IgD-negative memory B cell (primary cell): ENCODE results near the gene KRT5. TPM values are rescaled to one million over a fixed set of nuclear protein-coding genes. Genes with fewer than 3 reads are reported as not detected.
A peak's percentile ranks its signal among the peaks of the same experiment; 100 is the strongest.

Experiments
- H3K27ac Mint-ChIP-seq, 3 donors: one replicate each; pipeline ENCODE4 v1.8.0; 2020 to 2022; ENCODE audit warnings: mild to moderate bottlenecking in 3 of 3, mixed read lengths in 3 of 3, moderate library complexity in 1 of 3
- H3K27me3 Mint-ChIP-seq: one replicate; pipeline ENCODE4 v1.8.0; 2021; ENCODE audit warnings: mixed read lengths
- H3K36me3 Mint-ChIP-seq: one replicate; pipeline ENCODE4 v1.8.0; 2020; ENCODE audit warnings: mild to moderate bottlenecking, mixed read lengths
- H3K4me1 Mint-ChIP-seq, 3 donors: one replicate each; pipeline ENCODE4 v1.8.0; 2020 to 2022; ENCODE audit warnings: mixed read lengths in 3 of 3, mild to moderate bottlenecking in 1 of 3
- H3K4me3 Mint-ChIP-seq, 4 donors: one replicate each; pipeline ENCODE4 v1.8.0; 2020 to 2022; ENCODE audit warnings: mild to moderate bottlenecking in 4 of 4, mixed read lengths in 4 of 4, moderate library complexity in 3 of 4
- H3K9me3 Mint-ChIP-seq, 3 donors: one replicate each; pipeline ENCODE4 v1.8.0; 2020 to 2021; ENCODE audit warnings: mixed read lengths in 3 of 3, mild to moderate bottlenecking in 1 of 3
- polyA plus RNA-seq: library from polyadenylated mRNA; unstranded; fragments of 300-500 nt; fragmentation: Illumina TruSeq; gene quantifications from one replicate; pipeline ENCODE4 v1.2.3, GENCODE V29; 2021

The KRT5 gene
- polyA plus RNA-seq, 1 donor from 2014 or later: not detected

DNA sequence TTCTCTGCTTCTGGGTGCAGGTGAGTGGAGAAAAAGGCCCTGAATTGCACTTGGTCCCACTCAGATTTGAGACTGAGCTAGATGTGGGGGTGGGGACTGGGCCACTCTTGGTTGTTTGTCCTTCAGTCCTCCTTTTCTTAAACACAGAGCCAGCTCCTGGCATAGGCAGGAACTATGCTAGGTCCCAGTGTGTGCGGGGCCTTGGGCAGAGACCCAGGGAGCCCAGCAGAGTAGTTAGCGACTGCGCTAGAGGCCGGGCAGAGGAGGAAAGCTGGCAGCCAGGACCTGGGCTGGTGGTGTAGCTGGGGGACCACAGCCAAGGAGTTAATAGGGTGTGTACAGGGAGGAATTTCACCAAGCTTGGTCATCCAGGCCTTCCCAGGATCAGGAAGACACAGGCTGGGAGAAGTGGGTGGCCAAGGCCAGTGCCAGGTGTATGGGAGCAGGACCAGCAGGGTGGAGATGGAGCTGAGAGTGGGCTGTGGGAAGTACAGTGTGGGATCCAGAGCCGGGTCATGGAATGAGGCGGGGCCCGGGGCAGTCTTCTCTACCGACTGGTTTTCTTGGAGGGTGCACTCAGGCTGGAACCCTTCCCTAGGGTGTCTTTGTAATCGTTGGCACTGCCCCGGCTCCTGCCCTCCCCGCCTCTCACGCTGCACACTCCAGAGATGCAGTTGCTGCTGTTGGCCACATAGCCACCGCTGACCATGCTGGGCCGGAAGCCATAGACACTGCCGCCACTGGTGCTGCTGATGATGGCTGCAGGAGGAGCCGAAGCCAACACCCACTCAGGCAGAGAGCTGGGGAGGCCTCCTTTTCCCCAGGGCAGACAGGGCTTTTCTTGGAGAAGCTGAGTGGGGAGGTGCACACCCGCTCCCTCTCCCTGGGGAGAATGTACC is 24.0 kb upstream of the KRT5 start:
- H3K4me3 Mint-ChIP-seq: no peak overlapping the region
- H3K27ac Mint-ChIP-seq: no peak overlapping the region
- peaks cover 0 to 1% (median 0%) of the 10 kb centered on the region in 3 donors for H3K9me3 Mint-ChIP-seq

DNA sequence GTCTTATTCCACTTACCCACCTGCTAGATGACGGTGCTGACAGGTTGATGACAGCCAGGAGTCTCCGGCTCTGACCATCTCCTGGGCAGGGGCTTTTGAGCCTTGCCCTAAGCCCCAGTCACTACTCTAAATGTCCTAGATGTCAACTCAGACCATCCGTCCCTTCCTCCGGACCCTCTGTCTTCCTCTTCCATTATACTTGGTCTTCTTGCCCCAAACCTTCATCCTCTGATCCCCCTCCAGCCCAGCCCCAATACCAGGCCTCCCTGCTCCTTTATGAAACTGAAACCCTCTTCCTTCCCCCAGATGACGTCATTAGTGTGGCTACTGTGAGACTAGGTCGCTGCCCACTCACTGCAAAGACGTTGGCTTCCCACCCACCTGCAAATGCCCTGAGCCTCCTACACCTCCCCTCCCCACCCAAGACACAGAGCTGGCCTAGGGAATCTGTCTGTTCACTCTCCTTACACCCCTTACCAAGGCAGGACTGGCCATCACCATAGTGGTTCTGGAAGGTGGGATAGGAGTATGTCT is 22.7 kb upstream of the KRT5 start:
- Mint-ChIP-seq H3K36me3 (no peaks in the 10 kb centered on the region), H3K4me3 (no peak overlapping the region), H3K27ac (peak overlapping the region in 1 of 3 donors; percentile 50), H3K27me3 (peaks cover 8% of the 10 kb centered on the region), H3K9me3 (peaks cover 0 to 3% (median 0%) of the 10 kb centered on the region in 3 donors), H3K4me1 (peaks cover 0 to 2% (median 0%) of the 10 kb centered on the region in 3 donors)

More for the DNA sequence above, 24.0 kb upstream of the KRT5 start:
- Mint-ChIP-seq H3K27me3 (peaks cover 7% of the 10 kb centered on the region), H3K36me3 (no peaks in the 10 kb centered on the region), H3K4me1 (peaks cover 0 to 2% (median 0%) of the 10 kb centered on the region in 3 donors)

DNA sequence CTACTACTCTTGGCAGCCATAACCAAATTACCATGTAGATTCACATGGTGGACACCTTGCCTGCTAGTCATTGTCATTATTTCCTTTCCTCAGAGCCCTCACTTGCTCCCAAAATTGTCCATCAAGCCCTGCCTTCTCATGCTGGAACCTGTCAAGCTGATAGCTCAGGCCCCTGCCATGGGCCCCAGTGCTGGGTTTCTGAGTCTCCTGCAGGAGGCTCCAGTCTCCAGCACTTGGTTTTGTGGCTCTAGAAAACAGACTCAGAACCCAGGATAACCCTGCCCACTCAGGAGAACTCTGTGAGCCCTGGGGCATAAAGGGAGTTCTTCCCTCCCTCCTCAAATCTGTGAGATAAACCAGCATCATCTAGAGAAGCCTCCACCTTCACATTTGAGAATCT is 22.0 kb upstream of the KRT5 start:
- H3K4me1 Mint-ChIP-seq: no peaks in the 10 kb centered on the region
- peaks cover 8% of the 10 kb centered on the region for H3K27me3 Mint-ChIP-seq
- no peaks in the 10 kb centered on the region for H3K36me3 Mint-ChIP-seq
- H3K4me3 Mint-ChIP-seq: no peak overlapping the region
- no peak overlapping the region for H3K27ac Mint-ChIP-seq
- H3K9me3 Mint-ChIP-seq: peaks cover 0 to 3% (median 0%) of the 10 kb centered on the region in 3 donors

DNA sequence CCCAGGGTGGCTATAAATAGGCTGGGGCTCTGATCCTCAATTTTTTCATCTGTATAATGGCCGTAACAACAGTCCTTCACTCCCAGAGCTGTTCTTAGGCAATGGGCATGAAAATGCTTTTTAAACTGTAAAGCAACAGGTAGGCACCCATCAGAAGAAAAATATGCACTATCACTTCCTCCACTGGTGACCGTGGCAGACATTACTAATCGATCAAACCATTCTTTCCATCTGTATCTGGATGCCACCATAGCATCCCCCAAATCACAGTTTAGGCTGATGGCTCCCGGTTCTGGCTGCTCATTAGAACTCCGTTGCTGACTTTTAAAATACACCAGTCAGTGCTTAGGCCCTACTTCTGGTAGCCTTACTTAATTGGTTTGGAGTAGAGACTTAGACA is 21.5 kb upstream of the KRT5 start:
- peaks cover 0 to 3% (median 0%) of the 10 kb centered on the region in 3 donors for H3K9me3 Mint-ChIP-seq
- H3K36me3 Mint-ChIP-seq: no peaks in the 10 kb centered on the region
- H3K27me3 Mint-ChIP-seq: peaks cover 10% of the 10 kb centered on the region
- no peaks in the 10 kb centered on the region for H3K4me1 Mint-ChIP-seq
- no peak overlapping the region for H3K27ac Mint-ChIP-seq
- no peak overlapping the region for H3K4me3 Mint-ChIP-seq

DNA sequence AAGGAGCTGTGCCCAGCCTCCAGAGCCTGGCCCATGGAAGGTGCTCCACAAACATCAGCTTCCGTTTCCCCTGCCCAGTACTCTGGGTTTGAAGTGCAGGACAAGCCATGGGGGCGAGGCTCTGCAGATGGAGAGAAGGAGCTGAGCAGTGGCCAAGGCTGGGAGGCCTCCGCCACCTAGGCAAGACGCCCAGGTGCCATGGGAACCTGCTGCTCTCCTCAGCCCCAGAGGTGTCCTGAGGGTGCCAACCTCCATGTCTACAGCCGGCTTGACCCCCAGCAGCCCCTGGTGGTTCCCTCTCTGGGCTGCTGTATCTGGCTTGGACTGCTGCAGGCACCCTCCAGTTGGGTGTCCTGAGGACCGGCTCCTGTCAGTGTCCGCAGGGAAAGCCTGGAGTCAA is 20.3 kb upstream of the KRT5 start:
- H3K27ac Mint-ChIP-seq: no peak overlapping the region
- no peak overlapping the region for H3K4me3 Mint-ChIP-seq

DNA sequence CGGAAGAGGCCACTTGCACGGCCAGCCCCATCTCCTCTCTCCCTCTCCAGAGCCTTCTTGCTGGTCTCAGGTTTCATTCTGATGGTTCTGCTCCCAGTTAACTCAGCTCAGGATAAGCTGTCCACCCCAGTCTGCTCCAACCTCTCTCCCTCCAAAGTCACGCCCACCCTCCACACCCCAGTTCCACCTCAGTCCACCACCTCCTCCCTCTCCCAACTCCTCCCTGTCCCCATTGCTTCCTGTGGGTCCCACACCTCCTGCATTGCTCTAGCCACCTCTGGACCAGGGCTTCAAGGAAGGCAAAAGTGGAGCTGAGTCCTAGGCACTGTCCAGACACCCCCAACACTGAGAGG is 19.6 kb upstream of the KRT5 start:
- Mint-ChIP-seq H3K27ac (no peak overlapping the region), H3K9me3 (peaks cover 0 to 3% (median 0%) of the 10 kb centered on the region in 3 donors)

More for the DNA sequence above, 20.3 kb upstream of the KRT5 start:
- Mint-ChIP-seq H3K36me3 (no peaks in the 10 kb centered on the region), H3K27me3 (peaks cover 8% of the 10 kb centered on the region), H3K4me1 (no peaks in the 10 kb centered on the region), H3K9me3 (peaks cover 0 to 3% (median 0%) of the 10 kb centered on the region in 3 donors)

DNA sequence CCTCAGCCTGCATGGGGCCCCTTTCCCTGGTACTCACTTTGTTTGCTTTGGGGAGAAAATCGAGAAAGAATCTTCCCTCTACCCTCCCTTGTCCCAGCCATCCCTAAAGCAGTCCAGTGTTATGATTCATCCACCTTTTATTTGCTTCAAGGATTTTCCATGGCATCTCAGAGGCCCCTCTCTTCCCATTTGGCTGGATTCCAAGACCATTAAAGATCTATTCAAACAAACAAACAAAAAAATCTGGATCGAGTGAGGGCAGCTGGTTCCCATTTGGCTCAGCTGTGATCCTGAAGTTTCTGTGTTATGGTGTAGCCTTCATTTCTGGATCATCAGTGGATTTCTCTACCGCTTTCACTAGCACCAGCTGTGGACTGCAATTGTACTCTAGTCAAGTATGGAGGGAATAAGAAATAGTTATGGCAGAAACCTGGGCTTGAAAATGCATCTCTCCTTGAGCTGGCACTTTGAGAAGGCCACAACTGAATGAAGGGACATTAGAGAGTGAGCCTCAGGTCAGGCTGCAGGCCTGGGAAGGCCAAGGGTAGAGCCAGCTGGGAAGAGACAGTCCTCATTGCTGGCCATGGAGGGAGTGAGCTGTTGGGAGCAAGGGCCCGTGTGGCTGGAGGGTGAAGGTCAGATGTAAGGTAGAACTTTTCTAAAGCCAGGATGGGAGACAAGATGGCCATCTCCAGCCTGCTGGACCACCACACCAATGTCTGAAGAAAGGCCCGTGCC is 19.1 kb upstream of the KRT5 start:
- H3K9me3 Mint-ChIP-seq: peaks cover 0 to 3% (median 0%) of the 10 kb centered on the region in 3 donors
- H3K4me3 Mint-ChIP-seq: no peak overlapping the region
- no peak overlapping the region for H3K27ac Mint-ChIP-seq
- H3K36me3 Mint-ChIP-seq: no peaks in the 10 kb centered on the region
- no peaks in the 10 kb centered on the region for H3K4me1 Mint-ChIP-seq
- peaks cover 8% of the 10 kb centered on the region for H3K27me3 Mint-ChIP-seq

More for the DNA sequence above, 19.6 kb upstream of the KRT5 start:
- Mint-ChIP-seq H3K4me1 (no peaks in the 10 kb centered on the region), H3K36me3 (no peaks in the 10 kb centered on the region), H3K27me3 (peaks cover 8% of the 10 kb centered on the region), H3K4me3 (no peak overlapping the region)

DNA sequence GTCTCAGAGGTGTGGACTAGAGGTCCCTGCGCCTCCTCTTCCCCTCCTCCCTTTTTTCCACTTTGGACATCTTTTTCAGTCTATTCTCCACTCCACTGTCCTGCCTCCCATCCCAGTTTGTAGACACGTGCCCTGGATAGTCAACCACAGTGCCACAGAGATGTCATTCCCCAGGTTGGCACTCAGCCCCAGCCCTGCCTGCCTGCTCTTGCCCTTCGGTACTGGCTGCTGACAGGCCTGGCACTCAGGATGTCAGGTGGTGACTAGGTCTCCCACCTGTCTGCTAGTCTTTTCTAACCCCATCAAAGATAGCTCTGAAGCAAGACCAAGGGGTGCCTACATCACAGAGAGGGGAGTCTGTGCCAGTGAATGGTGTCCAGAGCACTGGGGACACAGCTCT is 16.9 kb upstream of the KRT5 start:
- peaks cover 1% of the 10 kb centered on the region for H3K36me3 Mint-ChIP-seq
- H3K9me3 Mint-ChIP-seq: peaks cover 0 to 2% (median 0%) of the 10 kb centered on the region in 3 donors
- no peaks in the 10 kb centered on the region for H3K4me1 Mint-ChIP-seq
- no peak overlapping the region for H3K27ac Mint-ChIP-seq
- H3K4me3 Mint-ChIP-seq: no peak overlapping the region
- peaks cover 8% of the 10 kb centered on the region for H3K27me3 Mint-ChIP-seq

DNA sequence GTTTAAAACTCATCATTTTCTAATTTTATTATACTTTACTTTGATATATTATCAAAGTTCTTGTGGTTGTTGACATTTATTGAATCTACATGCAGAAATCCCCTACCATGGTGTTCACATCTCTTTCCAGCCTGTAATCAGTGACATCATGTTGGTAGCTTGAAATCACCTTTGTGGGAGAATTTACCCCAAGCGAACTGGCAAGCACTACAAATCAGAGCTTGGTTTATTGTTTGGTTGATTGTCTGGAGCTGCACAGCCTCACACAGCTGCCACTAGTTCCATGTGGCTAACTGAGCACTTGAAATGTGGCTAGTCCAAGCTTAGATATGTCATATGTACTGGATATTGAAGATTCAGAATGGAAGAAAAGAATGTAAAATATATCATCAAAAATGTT is 15.4 kb upstream of the KRT5 start:
- H3K4me3 Mint-ChIP-seq: no peak overlapping the region
- H3K9me3 Mint-ChIP-seq: peaks cover 0 to 2% (median 0%) of the 10 kb centered on the region in 3 donors
- peaks cover 1% of the 10 kb centered on the region for H3K36me3 Mint-ChIP-seq
- H3K4me1 Mint-ChIP-seq: peaks cover 0 to 2% (median 0%) of the 10 kb centered on the region in 3 donors
- no peak overlapping the region for H3K27ac Mint-ChIP-seq
- H3K27me3 Mint-ChIP-seq: peaks cover 8% of the 10 kb centered on the region

DNA sequence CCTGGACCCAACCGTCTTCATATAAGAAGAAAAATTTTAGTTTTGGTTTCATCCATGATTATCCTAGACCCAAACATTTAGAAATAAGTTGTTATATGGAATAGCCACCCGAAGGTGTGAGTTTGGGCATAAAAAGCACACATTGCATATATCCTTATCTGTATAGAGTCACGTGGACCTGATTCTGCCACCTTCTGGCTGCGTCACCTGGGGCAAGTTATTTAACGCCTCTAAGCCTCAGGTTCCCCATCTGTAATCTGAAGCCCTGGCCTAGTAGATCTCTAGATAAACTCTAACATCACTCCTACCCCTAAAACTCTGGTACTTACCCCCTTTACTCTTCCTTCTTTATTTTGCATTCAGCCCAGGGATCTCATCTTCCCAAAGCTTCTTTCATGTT is 14.3 kb upstream of the KRT5 start:
- Mint-ChIP-seq H3K9me3 (peaks cover 0 to 2% (median 0%) of the 10 kb centered on the region in 3 donors), H3K27ac (no peak overlapping the region), H3K27me3 (peaks cover 5% of the 10 kb centered on the region), H3K4me1 (peaks cover 0 to 2% (median 0%) of the 10 kb centered on the region in 3 donors), H3K36me3 (peaks cover 1% of the 10 kb centered on the region), H3K4me3 (no peak overlapping the region)

DNA sequence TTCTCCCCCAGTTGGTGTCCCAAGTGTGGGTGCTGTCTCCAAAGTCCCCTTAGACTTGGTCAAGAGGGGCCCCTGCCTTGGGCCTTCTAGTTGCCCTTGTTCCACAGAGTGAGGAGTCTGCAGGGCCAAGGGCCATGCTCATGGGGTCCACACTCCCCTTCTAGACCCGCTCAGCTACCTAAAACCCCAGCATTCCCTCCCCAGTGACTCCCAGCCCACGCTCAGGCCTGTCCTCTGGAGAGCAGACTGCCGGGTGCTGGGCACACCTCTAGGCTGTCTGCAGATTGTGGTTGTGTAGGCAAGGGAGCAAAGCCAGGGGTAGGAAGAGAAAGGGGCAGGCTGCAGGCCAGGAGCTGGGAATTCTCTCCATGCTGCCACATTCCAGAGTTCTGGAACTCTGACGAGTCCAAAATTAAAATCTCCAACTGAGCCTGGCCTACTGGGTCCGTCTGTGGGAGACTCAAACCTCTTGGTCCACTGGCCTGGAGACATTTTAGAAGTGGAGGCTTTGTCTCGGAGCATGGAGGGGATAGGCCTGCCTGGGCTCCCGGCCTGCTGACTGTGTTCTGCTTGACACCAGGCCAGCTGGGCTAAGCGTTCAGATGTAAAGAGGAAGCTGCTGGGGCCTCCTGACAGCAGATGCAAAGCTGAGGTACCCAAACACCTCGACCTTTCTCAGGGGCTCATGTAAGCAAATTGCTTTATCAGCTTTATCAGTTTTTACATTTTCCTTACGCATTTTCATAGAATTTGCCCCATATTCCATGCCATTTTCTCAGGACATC is 13.7 kb upstream of the KRT5 start:
- Mint-ChIP-seq H3K9me3 (peaks cover 0 to 2% (median 0%) of the 10 kb centered on the region in 3 donors), H3K4me1 (peaks cover 0 to 2% (median 0%) of the 10 kb centered on the region in 3 donors), H3K4me3 (no peak overlapping the region), H3K27me3 (peaks cover 3% of the 10 kb centered on the region), H3K27ac (no peak overlapping the region), H3K36me3 (peaks cover 1% of the 10 kb centered on the region)

DNA sequence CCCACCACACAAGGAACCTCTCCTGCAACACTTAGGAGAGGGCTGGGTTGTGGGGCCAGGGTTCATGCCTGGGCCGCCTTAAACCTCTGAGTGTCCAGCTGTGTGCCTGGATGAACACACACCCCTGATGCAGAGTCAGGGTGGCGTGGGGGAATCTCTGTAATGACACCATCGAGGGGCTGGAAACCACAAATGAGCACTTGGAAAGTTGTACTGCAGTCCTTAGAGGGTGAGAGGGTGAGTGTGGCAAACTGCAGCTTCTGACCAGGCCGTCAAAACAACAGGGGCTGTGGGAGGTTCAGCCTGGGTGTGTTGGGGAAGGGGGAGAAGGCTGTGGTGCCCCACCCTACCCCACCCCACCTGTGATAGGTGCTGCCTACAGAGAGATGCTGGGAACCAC is 12.4 kb upstream of the KRT5 start:
- no peak overlapping the region for H3K27ac Mint-ChIP-seq
- H3K4me3 Mint-ChIP-seq: no peak overlapping the region

DNA sequence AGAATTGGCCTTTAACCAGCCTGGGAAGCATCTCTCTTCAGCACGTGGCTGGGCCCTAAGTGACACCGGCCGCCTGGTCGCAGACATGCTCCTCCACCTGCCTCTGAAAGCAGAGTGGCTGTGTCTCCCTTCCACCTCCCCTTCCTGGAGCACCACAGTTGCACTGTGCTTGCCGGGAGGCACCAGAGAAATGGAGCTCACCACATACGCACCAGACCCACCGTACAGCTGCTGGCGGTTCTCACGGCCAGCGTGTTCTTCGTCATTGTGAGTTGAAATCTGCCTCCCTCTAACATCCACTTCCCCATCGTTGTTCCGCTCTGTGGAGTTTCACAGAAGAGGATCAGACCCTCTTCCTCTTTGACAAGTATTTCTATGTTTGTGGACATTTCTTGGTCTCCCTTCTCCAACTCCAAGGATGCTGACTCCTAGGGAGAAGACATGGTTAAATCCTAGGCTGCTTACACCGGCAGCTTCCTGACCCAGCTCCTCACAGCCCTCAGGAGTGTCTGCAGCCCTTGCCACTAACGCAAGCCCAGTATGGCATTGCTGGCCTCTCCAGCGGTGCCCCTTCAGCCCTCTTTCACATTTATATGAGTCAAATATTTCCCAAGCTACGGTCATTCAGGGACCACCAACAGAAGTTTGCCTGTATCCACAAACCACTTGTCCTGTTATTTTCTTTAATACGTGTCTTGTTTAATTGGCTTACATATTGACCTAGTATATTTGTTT is 11.5 kb upstream of the KRT5 start:
- H3K27ac Mint-ChIP-seq: no peak overlapping the region
- peaks cover 2% of the 10 kb centered on the region for H3K27me3 Mint-ChIP-seq
- H3K9me3 Mint-ChIP-seq: no peaks in the 10 kb centered on the region
- no peak overlapping the region for H3K4me3 Mint-ChIP-seq
- H3K36me3 Mint-ChIP-seq: peaks cover 1% of the 10 kb centered on the region
- peaks cover 0 to 2% (median 0%) of the 10 kb centered on the region in 3 donors for H3K4me1 Mint-ChIP-seq

More for the DNA sequence above, 12.4 kb upstream of the KRT5 start:
- peaks cover 1% of the 10 kb centered on the region for H3K36me3 Mint-ChIP-seq
- peaks cover 0 to 2% (median 0%) of the 10 kb centered on the region in 3 donors for H3K4me1 Mint-ChIP-seq
- H3K9me3 Mint-ChIP-seq: no peaks in the 10 kb centered on the region
- H3K27me3 Mint-ChIP-seq: peaks cover 2% of the 10 kb centered on the region

DNA sequence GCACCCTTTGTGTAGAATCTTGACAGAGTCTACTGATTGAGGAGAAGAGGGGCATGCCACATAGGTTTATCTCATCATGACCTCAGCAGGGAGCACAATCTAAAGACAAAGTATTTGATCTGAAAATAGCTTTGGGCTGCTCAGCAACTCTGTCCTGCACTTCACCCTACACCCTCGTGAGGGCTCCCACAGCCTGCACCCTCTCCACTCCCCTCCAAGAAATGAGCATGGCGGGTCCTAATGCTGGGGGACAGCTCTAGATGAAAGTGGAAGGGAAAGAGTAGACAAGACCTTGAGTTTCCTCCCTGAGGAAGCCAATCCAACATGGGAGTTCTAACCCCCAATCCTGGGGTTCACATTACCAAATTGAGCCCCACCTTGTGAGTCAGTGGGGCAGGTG is 10.7 kb upstream of the KRT5 start:
- Mint-ChIP-seq H3K4me3 (no peak overlapping the region), H3K27ac (no peak overlapping the region)

More for the DNA sequence above, 10.7 kb upstream of the KRT5 start:
- no peaks in the 10 kb centered on the region for H3K9me3 Mint-ChIP-seq
- H3K4me1 Mint-ChIP-seq: peaks cover 0 to 2% (median 0%) of the 10 kb centered on the region in 3 donors
- H3K36me3 Mint-ChIP-seq: peaks cover 1% of the 10 kb centered on the region
- peaks cover 5% of the 10 kb centered on the region for H3K27me3 Mint-ChIP-seq
